Pancreas (tissue), 10 donors: ENCODE measurements around the gene SMAP1. TPM values are rescaled to one million over a fixed set of nuclear protein-coding genes. Genes with fewer than 3 reads are reported as not detected.
A peak's percentile ranks its signal among the peaks of the same experiment; 100 is the strongest.

Experiments
- ATAC-seq, 4 donors: fragments of 200-7000 bp; cut with Tn5 transposase; one replicate each; pipeline versions ENCODE4 v1.8.0 to v1.9.1; 2020; ENCODE audit warnings: mild to moderate bottlenecking in 4 of 4, moderate library complexity in 4 of 4
- DNase-seq, 6 donors: peaks; one replicate each; pipeline ENCODE4 v3.0.0-alpha.2; 2020
- FAIRE-seq: peaks from 2 replicates; lab custom pipeline; 2012; peaks lifted over from hg19 to GRCh38; lab: Jason Lieb, UNC
- H3K27ac ChIP-seq, 4 donors: fragments of 200-600 bp; sonication (generic); 1 replicate in 3 of 4; 2 replicates in 1 of 4; pipeline versions ENCODE4 v1.5.0 to v1.8.0; 2020
- H3K27me3 ChIP-seq, 4 donors: fragments of 200-600 bp; one replicate each; pipeline ENCODE4 v1.8.0; 2021
- H3K36me3 ChIP-seq, 3 donors: fragments of 200-600 bp; sonication (generic) in 1 of 3; one replicate each; pipeline versions ENCODE4 v1.5.0 to v1.8.0; 2020 to 2021
- H3K4me1 ChIP-seq, 3 donors: fragments of 200-600 bp; one replicate each; pipeline ENCODE4 v1.8.0; 2021
- H3K4me3 ChIP-seq, 4 donors: fragments of 200-600 bp; sonication (generic) in 2 of 4; one replicate each; pipeline versions ENCODE4 v1.5.0 to v1.8.0; 2020 to 2021
- H3K9me3 ChIP-seq, 4 donors: fragments of 200-600 bp; one replicate each; pipeline ENCODE4 v1.8.0; 2021
- CTCF ChIP-seq, 4 donors: fragments of 200-600 bp; sonication (generic) in 3 of 4; IDR thresholded peaks; one replicate each; pipeline versions ENCODE4 v1.5.0 to v1.8.0; 2021; ENCODE audit warnings: antibody characterized with exemption in 4 of 4
- WGBS, 2 donors: extraction: QIAGEN DNeasy Blood & Tissue Kit; methylation state at CpG; one replicate each; pipeline ENCODE4 v1.1.7; 2013; 5-methylcytosine and 5-hydroxymethylcytosine counted together
- intact Hi-C, 3 donors: fragments of 100-400 bp; cut with DNase I; formaldehyde crosslinking; loops; one replicate each; pipeline versions ENCODE4 v1.11.1 to v1.14.2; 2022
- polyA plus RNA-seq, 2 donors: library from polyadenylated mRNA; stranded (reverse); fragments of 200-250 nt; gene quantifications; one replicate each; pipeline ENCODE4 v1.2.3, GENCODE V29; 2013
- total RNA-seq, 6 donors: library from RNA; stranded (reverse); fragmentation: NEBNext Ultra II Directional in 4 of 6; extraction: Animal tissue kit (Norgen Biotek cat#: 25700) in 4 of 6; gene quantifications; one replicate each; pipeline versions ENCODE4 v1.2.1 to v1.2.4, GENCODE V29; 2021 to 2023
- donor health status: healthy with polysubstance abuse.
- donor health status: DM: no; HTN: no; CAD: no; lungs with moderate emphysema.
- donor health status: DM: no; HTN: no; CAD: no.
- donor health status: control.
- donor health status: control.
- donor health status: Bipolar disorder and iron deficiency.
- donor health status: DM: yes; HTN: yes; CAD: no.
- donor health status: DM: no; HTN: no; CAD: no.
- donor health status: DM: no; HTN: no; CAD: no.
- donor health status: DM: yes; HTN: yes; CAD: no.

SMAP1 gene
- total and polyA plus RNA-seq, 8 donors = 11.4 to 21.2 (median 17.3) TPM

- 83 to 85% methylated on average over 3 of the region's 3 CpGs for WGBS, 2 donors
- Histone ChIP-seq H3K27ac (no peak overlapping the region), H3K27me3 (no peaks in the 10 kb centered on the region), H3K36me3 (no peaks in the 10 kb centered on the region), H3K4me3 (no peak overlapping the region), H3K9me3 (no peaks in the 10 kb centered on the region), H3K4me1 (peaks cover 0 to 2% (median 0%) of the 10 kb centered on the region in 3 donors)
- DNase-seq (no peak), FAIRE-seq (no peak), ATAC-seq (no peak)
- TF ChIP-seq CTCF (IDR thresholded peaks at IDR 0.05) = no peak
- intact Hi-C loops = no loop called here
These were observed 58.2 kb downstream of the SMAP1 start for GRCh38 chr6:70725817-70726415.

- Histone ChIP-seq H3K36me3 (peaks cover 0 to 6% (median 0%) of the 10 kb centered on the region in 3 donors), H3K27ac (no peak overlapping the region), H3K4me3 (no peak overlapping the region), H3K4me1 (peaks cover 0 to 8% (median 0%) of the 10 kb centered on the region in 3 donors), H3K9me3 (no peaks in the 10 kb centered on the region), H3K27me3 (no peaks in the 10 kb centered on the region)
- no peak for FAIRE-seq
- no peak for TF ChIP-seq CTCF (IDR thresholded peaks at IDR 0.05)
- DNase-seq = no peak
- intact Hi-C loops = no loop called here
- ATAC-seq = no peak
- 97 to 99% methylated on average over 10 of the region's 10 CpGs for WGBS, 2 donors
These were observed 66.7 kb downstream of the SMAP1 start for GRCh38 chr6:70734381-70734780.

- DNase-seq (no peak), FAIRE-seq (no peak), ATAC-seq (no peak)
- WGBS, 2 donors = 50 to 57% methylated on average over 1 of the region's 1 CpG
- Histone ChIP-seq H3K9me3 (no peaks in the 10 kb centered on the region), H3K36me3 (peaks cover 0 to 6% (median 0%) of the 10 kb centered on the region in 3 donors), H3K27ac (no peak overlapping the region), H3K4me1 (peaks cover 0 to 8% (median 0%) of the 10 kb centered on the region in 3 donors), H3K4me3 (no peak overlapping the region), H3K27me3 (no peaks in the 10 kb centered on the region)
- intact Hi-C loops = no loop called here
- no peak for TF ChIP-seq CTCF (IDR thresholded peaks at IDR 0.05)
These were observed 67.3 kb downstream of the SMAP1 start for GRCh38 chr6:70734979-70735378.

GRCh38 chr6:70735513-70735912, 67.8 kb downstream of the SMAP1 start:
- Histone ChIP-seq H3K27ac (no peak overlapping the region), H3K27me3 (no peaks in the 10 kb centered on the region), H3K4me3 (no peak overlapping the region), H3K4me1 (peaks cover 0 to 8% (median 0%) of the 10 kb centered on the region in 3 donors), H3K36me3 (peaks cover 0 to 6% (median 0%) of the 10 kb centered on the region in 3 donors), H3K9me3 (no peaks in the 10 kb centered on the region)
- peak in 4 of 6 donors; percentile 20 to 40 (median 30) for DNase-seq
- 58 to 63% methylated on average over 6 of the region's 6 CpGs for WGBS, 2 donors
- peak; percentile 71 to 89 (median 86) for ATAC-seq
- FAIRE-seq = no peak
- intact Hi-C loops = no loop called here
- no peak for TF ChIP-seq CTCF (IDR thresholded peaks at IDR 0.05)

- TF ChIP-seq CTCF (IDR thresholded peaks at IDR 0.05) = no peak
- no peak for FAIRE-seq
- H3K4me1 ChIP-seq = peaks cover 0 to 8% (median 0%) of the 10 kb centered on the region in 3 donors
- ATAC-seq = no peak
- intact Hi-C loops = no loop called here
- H3K27ac ChIP-seq = no peak overlapping the region
- DNase-seq = no peak
- H3K4me3 ChIP-seq = no peak overlapping the region
- WGBS, 2 donors = 68 to 86% methylated on average over 2 of the region's 2 CpGs
- no peaks in the 10 kb centered on the region for H3K27me3 ChIP-seq
- peaks cover 0 to 6% (median 0%) of the 10 kb centered on the region in 3 donors for H3K36me3 ChIP-seq
- no peaks in the 10 kb centered on the region for H3K9me3 ChIP-seq
These were observed 70.3 kb downstream of the SMAP1 start for GRCh38 chr6:70738028-70738427.
